NCI-H526 treated with DMSO at 0.1 percent for 48 hours (cell line): ENCODE measurements around the gene PIGBOS1.
"Not testable (repeated sequence)": the region's sequence is repeated elsewhere in the genome, so short reads cannot be mapped to it uniquely, and the experiment has no call there.

Experiments
- DNase-seq: peaks from one replicate; lab custom pipeline; 2025; lab: John Stamatoyannopoulos, UW

The PIGBOS1 gene

GRCh38 chr15:55290528-55291057 lies 28.3 kb downstream of the PIGBOS1 start:
- peak; percentile 82 for DNase-seq

- DNase-seq: peak; percentile 82
These were observed 29.0 kb downstream of the PIGBOS1 start, which contains the start of gene RAB27A for GRCh38 chr15:55289746-55290527. RAB27A (minus strand) TSS chr15:55289813; CDS start chr15:55234934, 54,879 bp downstream.

- DNase-seq: peak; percentile 31
These were observed 29.7 kb downstream of the PIGBOS1 start for GRCh38 chr15:55289011-55289745.

- DNase-seq: no peak
These were observed 30.8 kb downstream of the PIGBOS1 start for GRCh38 chr15:55288006-55288717.

- DNase-seq: not testable (repeated sequence)
These were observed 32.3 kb downstream of the PIGBOS1 start for GRCh38 chr15:55286442-55287189.

GRCh38 chr15:55284426-55284825 lies 34.5 kb downstream of the PIGBOS1 start:
- DNase-seq: no peak

- DNase-seq: no peak
These were observed 35.4 kb downstream of the PIGBOS1 start for GRCh38 chr15:55283379-55284147.

- no peak for DNase-seq
These were observed 36.6 kb downstream of the PIGBOS1 start for GRCh38 chr15:55282284-55282833.

GRCh38 chr15:55281517-55282228 lies 37.2 kb downstream of the PIGBOS1 start:
- DNase-seq: no peak

GRCh38 chr15:55280589-55280988 lies 38.3 kb downstream of the PIGBOS1 start:
- DNase-seq: not testable (repeated sequence)

- DNase-seq: no peak
These were observed 39.1 kb downstream of the PIGBOS1 start for GRCh38 chr15:55279746-55280351.

GRCh38 chr15:55279100-55279745 lies 39.7 kb downstream of the PIGBOS1 start:
- no peak for DNase-seq

- no peak for DNase-seq
These were observed 41.2 kb downstream of the PIGBOS1 start for GRCh38 chr15:55277715-55278114.

GRCh38 chr15:55277116-55277564 lies 41.8 kb downstream of the PIGBOS1 start:
- DNase-seq: no peak

- DNase-seq: no peak
These were observed 42.6 kb downstream of the PIGBOS1 start for GRCh38 chr15:55276324-55276723.

- DNase-seq: no peak
These were observed 48.6 kb downstream of the PIGBOS1 start for GRCh38 chr15:55270291-55270690.

- DNase-seq: no peak
These were observed 50.7 kb downstream of the PIGBOS1 start for GRCh38 chr15:55268176-55268695.

- no peak for DNase-seq
These were observed 51.3 kb downstream of the PIGBOS1 start for GRCh38 chr15:55267401-55268175.
